Breast epithelium (tissue), 3 donors: Measurements from ENCODE around the gene PTPRF.

Experiments
- POLR2A ChIP-seq: fragments of 450-650 bp; IDR thresholded peaks from one replicate; pipeline ENCODE4 v1.6.1; 2016; ENCODE audit warnings: antibody characterized with exemption, mild to moderate bottlenecking, moderate library complexity
- TF ChIP-seq, protein P1 (sequence below), 3 donors: fragments of 450-650 bp; IDR thresholded peaks; one replicate each; pipeline ENCODE4 v1.5.1; 2016 to 2017; ENCODE audit warnings: antibody characterized with exemption in 3 of 3, mild to moderate bottlenecking in 3 of 3, moderate library complexity in 3 of 3

DNA sequence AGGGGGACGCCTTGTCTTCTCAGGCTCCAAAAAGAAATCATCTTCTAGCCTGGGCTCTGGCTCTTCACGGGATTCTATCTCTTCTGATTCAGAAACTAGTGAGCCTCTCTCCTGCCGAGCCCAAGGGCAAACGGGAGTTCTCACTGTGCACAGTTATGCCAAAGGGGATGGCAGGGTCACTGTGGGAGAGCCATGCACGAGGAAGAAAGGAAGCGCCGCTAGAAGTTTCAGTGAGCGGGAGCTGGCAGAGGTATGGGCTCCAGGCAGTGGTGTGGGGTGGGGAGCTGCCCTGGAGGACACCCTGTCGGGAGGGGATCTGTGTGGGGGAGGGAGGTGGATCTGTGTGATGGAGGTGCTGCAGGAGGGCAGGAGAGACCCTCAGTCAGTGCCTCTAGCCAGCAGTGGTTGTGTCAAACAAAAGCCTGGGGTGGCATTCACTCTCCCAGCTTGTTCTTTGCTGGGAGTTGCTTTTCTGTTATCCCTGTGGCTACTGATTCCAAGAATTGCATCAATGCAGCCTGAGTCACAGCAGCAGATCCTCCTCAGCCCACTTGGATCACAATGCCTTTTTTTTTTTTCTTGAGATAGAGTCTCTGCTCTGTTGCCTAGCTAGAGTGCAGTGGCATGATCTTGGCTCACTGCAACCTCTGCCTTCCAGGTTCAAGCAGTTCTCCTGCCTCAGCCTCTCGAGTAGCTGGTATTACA is 141.1 kb downstream of the PTPRF start:
- TF ChIP-seq, protein P1, sequence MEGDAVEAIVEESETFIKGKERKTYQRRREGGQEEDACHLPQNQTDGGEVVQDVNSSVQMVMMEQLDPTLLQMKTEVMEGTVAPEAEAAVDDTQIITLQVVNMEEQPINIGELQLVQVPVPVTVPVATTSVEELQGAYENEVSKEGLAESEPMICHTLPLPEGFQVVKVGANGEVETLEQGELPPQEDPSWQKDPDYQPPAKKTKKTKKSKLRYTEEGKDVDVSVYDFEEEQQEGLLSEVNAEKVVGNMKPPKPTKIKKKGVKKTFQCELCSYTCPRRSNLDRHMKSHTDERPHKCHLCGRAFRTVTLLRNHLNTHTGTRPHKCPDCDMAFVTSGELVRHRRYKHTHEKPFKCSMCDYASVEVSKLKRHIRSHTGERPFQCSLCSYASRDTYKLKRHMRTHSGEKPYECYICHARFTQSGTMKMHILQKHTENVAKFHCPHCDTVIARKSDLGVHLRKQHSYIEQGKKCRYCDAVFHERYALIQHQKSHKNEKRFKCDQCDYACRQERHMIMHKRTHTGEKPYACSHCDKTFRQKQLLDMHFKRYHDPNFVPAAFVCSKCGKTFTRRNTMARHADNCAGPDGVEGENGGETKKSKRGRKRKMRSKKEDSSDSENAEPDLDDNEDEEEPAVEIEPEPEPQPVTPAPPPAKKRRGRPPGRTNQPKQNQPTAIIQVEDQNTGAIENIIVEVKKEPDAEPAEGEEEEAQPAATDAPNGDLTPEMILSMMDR (IDR thresholded peaks at IDR 0.05): no peak
- TF ChIP-seq POLR2A: no peak
